Fibroblast of mammary gland (primary cell): ENCODE data around the gene TRANK1.
"Not testable (repeated sequence)": the region's sequence is repeated elsewhere in the genome, so short reads cannot be mapped to it uniquely, and the experiment has no call there.

Source experiments
- DNase-seq: peaks from one replicate; pipeline ENCODE4 v3.0.0-alpha.2; 2010; ENCODE audit warnings: low read depth
- H3K4me3 ChIP-seq: 2 replicates; pipeline ENCODE4 v1.5.1; 2011; ENCODE audit warnings: low read depth, mild to moderate bottlenecking, low read length, moderate library complexity; ENCODE audit not compliant: control insufficient read depth
- CTCF ChIP-seq: conservative IDR thresholded peaks from 2 replicates; pipeline ENCODE4 v1.5.1; 2011; ENCODE audit warnings: low read depth, low read length, inconsistent platforms; ENCODE audit not compliant: control insufficient read depth, insufficient read depth

The TRANK1 gene

GRCh38 chr3:36891701-36892160, 53.1 kb downstream of the TRANK1 start:
- DNase-seq = no peak
- TF ChIP-seq CTCF = no peak
- H3K4me3 ChIP-seq = no peak overlapping the region

GRCh38 chr3:36891097-36891496, 53.8 kb downstream of the TRANK1 start:
- not testable (repeated sequence) for H3K4me3 ChIP-seq, DNase-seq

GRCh38 chr3:36890261-36890660, 54.6 kb downstream of the TRANK1 start:
- TF ChIP-seq CTCF = no peak
- DNase-seq = no peak
- H3K4me3 ChIP-seq = no peak overlapping the region

- H3K4me3 ChIP-seq = no peak overlapping the region
- DNase-seq = no peak
- TF ChIP-seq CTCF = no peak
These were observed 63.1 kb downstream of the TRANK1 start for GRCh38 chr3:36881735-36882134.

- not testable (repeated sequence) for DNase-seq, H3K4me3 ChIP-seq
These were observed 65.0 kb downstream of the TRANK1 start for GRCh38 chr3:36879842-36880241.

GRCh38 chr3:36877930-36878685, 66.7 kb downstream of the TRANK1 start:
- no peak for TF ChIP-seq CTCF
- DNase-seq = no peak
- H3K4me3 ChIP-seq = no peak overlapping the region

GRCh38 chr3:36876181-36876936, 68.5 kb downstream of the TRANK1 start:
- no peak for TF ChIP-seq CTCF
- no peak overlapping the region for H3K4me3 ChIP-seq
- DNase-seq = no peak
